GM13976 (cell line): Measurements from ENCODE around the gene ZBTB22.
"Not testable (repeated sequence)": the region's sequence is repeated elsewhere in the genome, so short reads cannot be mapped to it uniquely, and the experiment has no call there.

Experiments used
- DNase-seq: peaks from one replicate; pipeline ENCODE4 v3.0.0; 2012; ENCODE audit warnings: low spot score
- in situ Hi-C: fragments of 300-500 bp; cut with MboI; formaldehyde crosslinking; loops from one replicate; pipeline ENCODE4 v1.12.0; 2022; ENCODE audit warnings: low sequenced_read_pairs, mixed read lengths, inconsistent platforms; ENCODE audit not compliant: unreplicated experiment
- TF ChIP-seq, protein P1 (sequence below): IDR thresholded peaks from 2 replicates; pipeline ENCODE4 v1.5.1; 2012; ENCODE audit warnings: borderline replicate concordance, mild to moderate bottlenecking; ENCODE audit not compliant: insufficient read depth; ENCODE audit errors: extremely low read depth, missing control alignments, control extremely low read depth

Gene ZBTB22

DNA sequence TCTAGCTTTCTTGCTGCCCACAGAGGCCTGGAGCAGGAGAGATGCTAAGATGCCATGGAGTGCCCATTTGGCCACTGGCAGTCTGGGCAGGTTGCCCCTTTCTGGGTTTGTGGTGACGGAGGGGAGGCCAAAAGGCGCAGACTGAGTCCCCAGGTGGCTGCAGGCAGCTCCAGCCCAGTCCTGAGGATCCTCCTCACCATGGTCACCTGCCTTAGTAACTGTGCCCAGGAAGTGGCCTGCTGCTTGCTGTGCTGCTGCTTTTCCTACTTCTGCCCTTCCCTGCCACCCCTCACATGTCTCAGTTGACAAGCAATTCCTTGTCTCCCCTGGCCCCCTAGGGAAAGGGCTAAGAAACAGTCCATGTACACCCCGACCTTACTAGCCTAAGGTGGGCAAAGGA is 38.8 kb upstream of the ZBTB22 start:
- in situ Hi-C loops, result no loop called here
- DNase-seq, result no peak
- TF ChIP-seq, protein P1, sequence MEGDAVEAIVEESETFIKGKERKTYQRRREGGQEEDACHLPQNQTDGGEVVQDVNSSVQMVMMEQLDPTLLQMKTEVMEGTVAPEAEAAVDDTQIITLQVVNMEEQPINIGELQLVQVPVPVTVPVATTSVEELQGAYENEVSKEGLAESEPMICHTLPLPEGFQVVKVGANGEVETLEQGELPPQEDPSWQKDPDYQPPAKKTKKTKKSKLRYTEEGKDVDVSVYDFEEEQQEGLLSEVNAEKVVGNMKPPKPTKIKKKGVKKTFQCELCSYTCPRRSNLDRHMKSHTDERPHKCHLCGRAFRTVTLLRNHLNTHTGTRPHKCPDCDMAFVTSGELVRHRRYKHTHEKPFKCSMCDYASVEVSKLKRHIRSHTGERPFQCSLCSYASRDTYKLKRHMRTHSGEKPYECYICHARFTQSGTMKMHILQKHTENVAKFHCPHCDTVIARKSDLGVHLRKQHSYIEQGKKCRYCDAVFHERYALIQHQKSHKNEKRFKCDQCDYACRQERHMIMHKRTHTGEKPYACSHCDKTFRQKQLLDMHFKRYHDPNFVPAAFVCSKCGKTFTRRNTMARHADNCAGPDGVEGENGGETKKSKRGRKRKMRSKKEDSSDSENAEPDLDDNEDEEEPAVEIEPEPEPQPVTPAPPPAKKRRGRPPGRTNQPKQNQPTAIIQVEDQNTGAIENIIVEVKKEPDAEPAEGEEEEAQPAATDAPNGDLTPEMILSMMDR, result no peak

DNA sequence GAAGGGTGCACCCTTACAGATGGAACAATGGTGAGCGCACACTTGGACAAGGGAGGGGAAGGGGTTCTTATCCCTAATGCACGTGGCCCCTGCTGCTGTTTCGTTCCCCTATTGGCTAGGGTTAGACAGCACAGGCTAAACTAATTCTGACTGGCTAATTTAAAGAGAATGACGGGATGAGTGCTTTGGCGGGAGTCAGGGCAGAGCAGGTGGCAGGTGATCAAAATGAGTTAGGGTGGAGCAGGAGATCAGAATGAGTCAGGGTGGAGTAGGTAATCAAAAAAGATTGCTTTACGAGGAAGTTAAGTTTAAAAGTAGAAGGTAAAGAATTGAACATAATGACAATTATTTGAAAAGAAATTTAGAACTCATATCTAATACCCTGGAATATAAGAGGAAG is 38.3 kb upstream of the ZBTB22 start:
- DNase-seq, in situ Hi-C loops: not testable (repeated sequence)

DNA sequence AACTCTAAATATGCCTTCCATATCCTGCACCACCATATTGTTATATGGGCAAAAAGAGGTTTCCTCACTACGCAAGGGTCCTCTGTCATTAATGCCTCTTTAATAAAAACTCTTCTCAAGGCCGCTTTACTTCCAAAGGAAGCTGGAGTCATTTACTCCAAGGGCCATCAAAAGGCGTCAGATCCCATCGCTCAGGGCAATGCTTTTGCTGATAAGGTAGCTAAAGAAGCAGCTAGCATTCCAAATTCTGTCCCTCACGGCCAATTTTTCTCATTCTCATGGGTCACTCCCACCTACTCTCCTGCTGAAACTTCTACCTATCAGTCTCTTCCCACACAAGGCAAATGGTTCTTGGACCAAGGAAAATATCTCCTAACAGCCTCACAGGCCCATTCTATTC is 30.3 kb upstream of the ZBTB22 start:
- in situ Hi-C loops, result no loop called here

DNA sequence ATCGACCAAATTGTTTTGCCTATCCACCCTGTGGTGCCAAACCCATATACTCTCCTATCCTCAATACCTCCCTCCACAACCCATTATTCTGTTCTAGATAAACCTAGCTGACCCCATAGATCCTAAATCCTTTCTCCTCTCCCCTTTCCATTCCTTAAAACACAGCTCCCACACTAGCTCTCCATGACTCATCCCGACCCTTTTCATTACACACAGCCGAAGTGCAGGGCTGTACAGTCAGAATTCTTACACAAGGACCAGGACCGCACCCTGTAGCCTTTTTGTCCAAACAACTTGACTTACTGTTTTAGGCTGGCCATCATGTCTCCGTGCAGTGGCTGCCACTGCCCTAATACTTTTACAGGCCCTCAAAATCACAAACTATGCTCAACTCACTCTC is 29.4 kb upstream of the ZBTB22 start:
- in situ Hi-C loops, DNase-seq: not testable (repeated sequence)

More for the DNA sequence above, 30.3 kb upstream of the ZBTB22 start:
- TF ChIP-seq, protein P1, result no peak
- DNase-seq, result no peak

DNA sequence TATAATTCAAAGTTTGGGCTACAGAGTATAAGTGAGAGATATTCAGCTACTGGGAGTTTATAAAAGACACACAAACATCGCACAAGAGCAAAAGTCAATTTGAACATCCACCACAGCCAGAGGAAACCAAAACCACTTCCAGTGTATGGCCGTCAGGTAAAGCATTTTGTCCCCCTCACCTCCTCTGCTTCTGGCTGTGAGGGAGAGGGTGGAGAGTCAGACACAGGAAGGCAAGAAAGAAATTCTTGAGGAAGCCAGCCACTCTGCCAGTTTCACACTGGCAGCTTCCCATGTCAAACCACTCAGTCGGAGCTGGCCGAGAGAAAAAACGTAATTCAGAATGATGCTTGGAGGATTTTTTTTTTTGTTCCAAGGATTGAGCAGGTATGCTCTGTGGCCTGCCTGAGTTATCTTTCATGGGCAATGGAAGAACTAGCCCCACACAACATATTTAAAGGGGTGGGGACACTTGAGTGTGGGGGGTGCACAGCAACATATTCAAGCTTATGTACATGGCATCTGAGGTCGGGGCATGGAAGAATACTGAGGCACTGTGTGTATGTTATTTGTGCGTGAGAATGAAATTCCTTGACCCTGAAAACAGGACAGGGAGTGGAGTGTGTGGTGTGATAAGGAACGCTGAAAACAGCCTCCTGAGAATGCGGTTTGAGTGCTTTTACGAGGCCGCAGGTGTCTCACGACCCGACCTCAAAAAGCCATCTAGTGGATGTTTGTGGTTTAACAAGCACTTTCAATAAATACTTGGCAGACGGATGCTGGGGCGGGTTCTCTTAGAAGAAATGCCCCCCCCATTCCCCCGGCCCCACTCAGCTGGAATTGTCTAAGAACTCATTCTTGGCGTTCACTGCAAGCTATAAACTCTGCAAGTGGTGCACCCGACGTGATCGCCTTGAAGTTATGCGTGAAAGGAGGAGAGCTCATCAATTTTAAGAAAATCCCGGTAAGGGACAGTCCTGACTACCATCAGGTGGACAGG is 27.5 kb upstream of the ZBTB22 start:
- TF ChIP-seq, protein P1, result peak; percentile 25
- in situ Hi-C loops, result no loop called here

DNA sequence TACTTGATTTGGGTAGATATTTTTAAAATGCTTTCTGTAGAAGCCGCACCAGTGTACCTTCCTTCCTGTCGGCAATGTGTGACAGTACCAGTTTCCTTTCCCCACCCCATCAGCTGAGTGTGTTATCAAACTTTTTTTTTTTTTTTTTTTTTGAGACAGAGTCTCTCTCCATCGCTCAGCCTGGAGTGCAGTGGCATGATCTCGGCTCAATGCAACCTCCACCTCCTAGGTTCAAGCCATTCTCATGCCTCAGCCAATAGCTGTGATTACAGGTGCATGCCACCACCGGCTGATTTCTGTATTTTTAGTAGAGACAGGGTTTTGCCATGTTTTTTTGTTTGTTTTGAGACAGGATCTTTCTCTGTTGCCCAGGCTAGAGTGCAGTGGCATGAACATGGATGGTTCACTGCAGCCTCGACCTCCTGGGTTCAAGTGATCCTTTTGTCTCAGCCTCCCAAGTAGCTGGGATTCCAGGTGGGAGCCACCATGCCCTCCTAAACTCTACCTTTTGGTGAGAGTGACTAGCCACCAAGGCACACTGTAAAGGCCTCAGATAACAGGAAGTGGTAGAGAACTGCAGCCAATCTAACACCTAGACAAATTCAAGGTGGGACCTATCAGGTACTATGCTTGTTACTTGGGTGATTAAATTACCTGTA is 26.5 kb upstream of the ZBTB22 start:
- in situ Hi-C loops, result no loop called here
- DNase-seq, result no peak
- TF ChIP-seq, protein P1, result no peak

More for the DNA sequence above, 27.5 kb upstream of the ZBTB22 start:
- DNase-seq, result peak; percentile 67

DNA sequence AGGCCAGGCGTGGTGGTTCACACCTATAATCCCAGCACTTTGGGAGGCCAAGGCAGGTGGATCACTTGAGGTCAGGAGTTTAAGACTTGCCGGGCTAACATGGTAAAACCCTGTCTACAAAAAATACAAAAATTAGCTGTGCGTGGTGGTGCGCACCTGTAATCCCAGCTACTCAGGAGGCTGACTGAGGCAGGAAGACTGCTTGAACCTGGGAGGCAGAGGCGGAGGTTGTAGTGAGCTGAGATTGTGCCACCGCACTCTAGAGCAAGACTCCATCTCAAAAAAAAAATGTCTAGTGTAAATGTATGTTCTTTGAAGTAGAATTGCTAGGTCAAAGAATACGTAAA is 26.0 kb upstream of the ZBTB22 start:
- DNase-seq, in situ Hi-C loops: not testable (repeated sequence)

DNA sequence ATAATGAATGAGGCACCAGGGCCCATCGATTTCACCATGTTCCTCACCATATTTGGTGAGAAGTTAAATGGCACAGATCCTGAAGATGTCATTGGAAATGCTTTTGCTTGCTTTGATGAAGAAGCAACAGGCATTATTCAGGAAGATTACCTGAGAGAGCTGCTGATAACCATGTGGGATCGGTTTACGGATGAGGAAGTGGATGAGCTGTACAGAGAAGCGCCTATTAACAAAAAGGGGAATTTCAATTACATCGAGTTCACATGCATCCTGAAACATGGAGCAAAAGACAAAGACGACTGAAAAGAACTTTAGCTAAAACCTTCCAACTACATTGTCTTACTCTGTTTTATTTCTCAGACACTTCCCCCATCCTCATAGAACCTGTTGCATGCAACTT is 21.6 kb upstream of the ZBTB22 start:
- TF ChIP-seq, protein P1, result no peak
- no peak for DNase-seq
- in situ Hi-C loops, result no loop called here
